HG03439 (cell line): ENCODE results near the gene FAM174B.

Experiments used
- ATAC-seq: cut with Tn5 transposase; IDR thresholded peaks from one replicate; pipeline ENCODE4 v1.9.1; 2021; ENCODE audit warnings: mild to moderate bottlenecking, moderate library complexity; ENCODE audit not compliant: unreplicated experiment

The FAM174B gene

GRCh38 chr15:92665100-92665555 lies 9.6 kb upstream of the FAM174B start:
- ATAC-seq = no peak

DNA sequence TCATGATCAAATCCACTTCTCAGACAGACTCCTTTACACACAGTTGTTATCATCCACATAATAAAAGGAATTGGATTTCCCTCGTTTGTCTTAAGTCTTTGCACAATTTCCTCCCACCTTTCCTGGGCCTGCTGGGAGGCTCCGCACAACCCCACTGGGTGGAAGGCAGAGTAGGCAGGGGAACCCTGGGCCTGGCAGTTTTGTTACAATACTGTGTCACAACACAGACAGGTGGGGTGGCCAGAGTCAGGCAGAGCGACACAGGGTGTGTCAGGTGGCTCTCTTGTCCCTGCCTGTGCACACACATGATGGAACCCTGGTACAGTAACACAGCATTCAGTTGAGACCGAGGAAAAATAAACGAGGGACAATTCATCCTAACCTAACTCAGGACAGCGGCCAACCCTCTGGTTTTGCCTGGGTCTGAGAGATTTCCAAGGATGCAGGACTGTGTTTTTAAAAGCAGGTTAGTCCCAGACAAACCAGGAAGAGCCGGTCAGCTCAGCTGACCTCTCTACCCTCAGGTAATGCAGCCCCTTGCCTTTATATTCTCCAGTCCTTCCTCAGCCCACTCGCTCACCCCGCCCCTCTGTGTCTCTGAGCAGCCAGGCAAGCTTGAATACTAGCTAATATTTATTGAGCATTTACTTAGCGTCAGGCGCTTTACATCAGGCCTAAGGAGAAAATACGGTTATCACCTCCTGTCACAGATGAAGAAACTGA lies 8.8 kb upstream of the FAM174B start:
- ATAC-seq = no peak

DNA sequence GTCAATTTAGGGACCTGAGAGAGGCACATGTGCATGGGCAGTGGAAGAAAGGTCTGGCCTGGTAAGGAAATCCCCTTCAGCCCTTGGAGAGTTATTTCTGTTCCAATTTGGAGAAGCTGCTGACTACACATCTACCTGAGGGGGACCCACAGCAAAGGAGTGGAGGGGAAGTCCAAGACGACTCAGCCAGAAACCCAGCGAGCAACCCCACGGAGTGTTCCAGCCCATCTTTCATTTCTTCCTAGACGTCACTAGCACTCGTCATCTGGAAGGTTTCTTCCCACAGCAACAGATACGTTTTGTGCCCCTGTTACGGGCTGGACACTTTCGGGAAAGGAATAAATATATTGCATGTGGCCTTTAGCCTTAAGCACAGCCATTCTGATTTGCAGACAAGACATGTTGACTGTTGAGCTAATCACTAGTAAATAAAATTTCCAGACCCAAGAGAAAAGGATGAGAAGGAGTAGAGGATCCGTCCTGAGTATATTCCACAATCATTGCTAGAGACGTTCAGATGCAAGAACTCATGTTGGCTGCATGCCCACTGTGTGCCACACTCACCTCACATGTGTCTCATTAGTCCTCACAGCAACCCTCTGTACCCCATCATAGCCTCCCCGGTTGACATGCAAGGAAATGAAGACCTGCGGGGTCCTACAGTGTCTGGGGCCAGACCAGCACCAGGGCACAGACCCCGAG lies 7.8 kb upstream of the FAM174B start:
- ATAC-seq = peak; percentile 62

- peak; percentile 18 for ATAC-seq
Observed at GRCh38 chr15:92662762-92663161, 7.2 kb upstream of the FAM174B start.

- no peak for ATAC-seq
Observed at GRCh38 chr15:92661956-92662355, 6.4 kb upstream of the FAM174B start.

GRCh38 chr15:92661069-92661468 lies 5.5 kb upstream of the FAM174B start:
- ATAC-seq = no peak

- no peak for ATAC-seq
Observed at GRCh38 chr15:92657486-92657885, 1.9 kb upstream of the FAM174B start.

- ATAC-seq = no peak
Observed at GRCh38 chr15:92656089-92656488, 514 bp upstream of the FAM174B start.

GRCh38 chr15:92654662-92655061 lies 913 bp downstream of the FAM174B start:
- no peak for ATAC-seq

DNA sequence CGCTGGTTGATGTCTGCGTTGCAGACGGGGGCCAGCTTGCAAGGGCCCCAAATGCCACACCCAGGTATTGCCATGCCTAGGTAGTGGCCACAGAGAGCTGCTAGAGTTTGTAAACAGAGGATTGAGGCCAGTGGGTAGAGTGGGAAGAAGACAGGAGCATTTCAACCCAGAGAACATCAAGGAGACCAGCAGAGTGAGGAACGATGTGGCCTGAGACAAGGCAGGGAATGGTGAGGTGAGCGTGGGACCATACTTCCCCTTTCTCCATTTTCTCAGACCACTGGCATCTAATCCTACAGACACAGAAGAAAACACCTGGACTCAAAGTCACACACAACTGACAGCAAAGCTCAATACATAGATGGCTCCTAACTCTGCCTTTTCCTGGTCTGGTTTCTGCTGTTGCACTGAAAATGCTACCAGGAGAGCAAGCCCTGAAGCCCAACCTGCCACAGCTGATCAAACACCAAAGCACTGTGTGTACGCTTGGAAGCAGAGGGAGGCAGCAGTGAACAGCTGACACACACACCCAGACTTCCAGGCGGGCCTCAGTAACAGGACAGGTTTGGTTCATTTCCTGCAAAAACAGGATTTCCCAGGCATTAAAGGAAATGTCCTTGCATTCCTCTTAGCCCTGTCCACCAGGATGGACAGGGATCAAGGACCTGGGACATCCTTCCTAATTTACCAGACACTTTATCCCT lies 1.6 kb downstream of the FAM174B start:
- ATAC-seq = no peak

DNA sequence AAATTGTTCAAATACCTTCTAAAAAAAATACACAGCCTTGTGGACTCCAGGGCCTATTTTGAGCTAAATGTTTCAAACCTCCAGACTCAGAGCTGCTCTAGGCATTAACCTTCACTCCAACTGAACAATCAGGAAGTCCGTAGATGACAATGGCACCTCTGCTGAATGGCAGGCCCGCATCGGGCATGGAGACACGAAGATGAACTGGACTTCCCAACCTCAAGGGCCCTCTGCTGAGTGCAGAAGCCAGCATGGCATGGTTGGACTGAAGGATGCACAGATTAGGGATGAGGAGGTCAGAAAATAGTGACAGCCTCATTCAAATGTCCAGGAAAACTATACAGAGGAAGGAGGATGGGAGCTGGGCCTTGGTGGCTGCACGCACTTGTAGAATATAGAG lies 2.2 kb downstream of the FAM174B start:
- no peak for ATAC-seq

DNA sequence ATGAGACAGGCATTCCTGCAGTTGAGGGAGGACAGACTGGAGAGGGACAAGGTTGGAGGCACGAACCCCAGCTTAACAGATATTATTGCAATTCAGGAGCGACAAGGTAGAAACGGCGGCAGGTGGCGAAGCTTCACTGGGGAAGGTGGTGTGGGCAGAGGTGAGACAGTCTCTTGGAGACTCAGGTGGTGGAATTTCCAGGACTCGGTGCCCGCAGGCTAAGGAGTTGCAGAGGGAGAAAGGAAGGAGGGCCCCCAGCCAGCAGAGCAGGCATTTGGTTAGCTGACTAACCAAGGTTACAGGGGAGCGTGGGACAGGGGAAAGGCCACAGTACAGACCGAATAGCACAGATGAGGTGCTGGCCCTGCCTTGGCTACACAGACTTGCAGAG lies 3.0 kb downstream of the FAM174B start:
- no peak for ATAC-seq

DNA sequence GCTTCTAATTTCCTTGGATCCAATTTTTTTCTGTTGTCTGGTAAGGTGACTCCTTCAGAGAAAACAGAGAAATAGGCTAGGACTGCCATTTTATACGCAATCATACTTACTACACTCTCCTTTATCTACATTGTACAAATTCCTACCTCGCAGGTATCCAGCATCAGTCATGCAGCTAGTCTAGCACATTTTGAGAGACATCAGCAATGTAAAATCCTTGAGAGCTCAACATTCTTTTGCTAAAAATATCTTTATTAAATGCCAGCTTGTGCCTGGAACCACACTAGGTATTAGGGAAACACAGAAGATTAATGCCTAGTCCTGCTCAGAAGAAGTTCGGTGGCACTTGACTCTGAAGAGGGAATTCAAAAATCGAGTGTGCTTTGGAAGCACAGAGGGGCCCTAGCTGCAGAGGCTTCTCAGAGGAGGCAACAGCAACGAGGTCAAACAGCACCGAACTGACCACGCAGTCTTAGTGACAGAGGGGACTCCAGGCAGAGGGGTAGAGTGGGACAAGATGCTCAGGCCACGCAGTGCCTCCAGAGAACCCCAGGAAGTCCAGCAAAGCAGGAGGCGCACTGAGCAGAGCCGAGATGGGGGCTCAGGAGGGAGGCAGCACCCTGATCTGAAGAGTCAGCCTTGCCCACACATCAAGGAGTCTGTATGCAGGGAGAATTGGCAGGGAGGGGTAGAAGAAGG lies 3.5 kb downstream of the FAM174B start:
- ATAC-seq = no peak

GRCh38 chr15:92650966-92651365 lies 4.6 kb downstream of the FAM174B start:
- no peak for ATAC-seq

DNA sequence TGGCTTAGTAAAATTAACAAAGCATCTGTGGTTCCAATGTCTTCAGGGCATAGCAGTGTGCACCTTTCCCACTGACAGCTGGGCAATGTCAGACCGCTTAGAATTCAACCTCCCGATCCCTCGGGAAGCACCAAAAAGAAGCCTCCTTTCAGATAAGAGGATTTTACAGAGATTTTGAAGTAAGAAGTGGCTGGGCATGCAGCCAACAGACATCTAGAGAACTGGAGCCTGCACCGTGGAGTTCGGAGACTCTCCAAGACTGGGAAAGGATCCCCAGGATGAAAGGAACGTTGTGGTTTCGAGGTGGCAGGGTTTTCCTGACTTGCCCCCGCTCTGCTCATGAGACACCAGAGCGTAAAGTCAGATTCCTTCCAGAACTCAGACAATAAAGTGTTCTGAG lies 5.3 kb downstream of the FAM174B start:
- ATAC-seq = no peak

DNA sequence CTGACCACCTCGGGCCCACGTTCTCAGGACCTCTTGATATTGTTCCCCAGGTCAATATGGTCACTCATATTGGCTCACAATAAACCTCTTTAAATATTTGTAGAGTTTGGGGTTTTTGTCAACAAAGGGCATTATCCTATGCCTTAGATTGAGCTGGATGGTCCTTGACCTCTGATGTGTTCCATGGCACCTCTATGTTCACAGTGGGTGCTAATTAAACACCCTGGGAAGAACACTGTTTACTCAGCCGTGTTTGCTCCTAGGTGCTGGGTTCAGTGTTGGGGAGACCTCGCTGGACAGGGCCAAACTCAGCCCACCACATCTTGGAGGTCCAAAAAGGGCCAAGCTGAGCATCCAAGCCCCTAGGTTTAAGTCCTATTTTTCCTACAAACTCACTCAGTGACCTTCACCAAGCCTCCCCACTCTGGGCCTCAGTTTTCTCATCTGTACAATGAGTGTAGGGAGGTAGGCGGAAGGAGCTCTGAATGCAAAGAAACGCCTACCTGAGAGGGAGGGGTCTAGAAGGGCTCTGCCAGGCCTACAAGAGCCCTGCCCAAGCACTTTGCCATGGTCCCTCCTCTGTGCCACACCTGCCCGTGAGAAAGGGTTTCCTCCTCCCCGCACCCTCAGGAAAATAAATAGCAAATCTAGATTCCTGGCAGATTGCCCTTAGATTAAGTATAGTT lies 7.2 kb downstream of the FAM174B start:
- no peak for ATAC-seq

DNA sequence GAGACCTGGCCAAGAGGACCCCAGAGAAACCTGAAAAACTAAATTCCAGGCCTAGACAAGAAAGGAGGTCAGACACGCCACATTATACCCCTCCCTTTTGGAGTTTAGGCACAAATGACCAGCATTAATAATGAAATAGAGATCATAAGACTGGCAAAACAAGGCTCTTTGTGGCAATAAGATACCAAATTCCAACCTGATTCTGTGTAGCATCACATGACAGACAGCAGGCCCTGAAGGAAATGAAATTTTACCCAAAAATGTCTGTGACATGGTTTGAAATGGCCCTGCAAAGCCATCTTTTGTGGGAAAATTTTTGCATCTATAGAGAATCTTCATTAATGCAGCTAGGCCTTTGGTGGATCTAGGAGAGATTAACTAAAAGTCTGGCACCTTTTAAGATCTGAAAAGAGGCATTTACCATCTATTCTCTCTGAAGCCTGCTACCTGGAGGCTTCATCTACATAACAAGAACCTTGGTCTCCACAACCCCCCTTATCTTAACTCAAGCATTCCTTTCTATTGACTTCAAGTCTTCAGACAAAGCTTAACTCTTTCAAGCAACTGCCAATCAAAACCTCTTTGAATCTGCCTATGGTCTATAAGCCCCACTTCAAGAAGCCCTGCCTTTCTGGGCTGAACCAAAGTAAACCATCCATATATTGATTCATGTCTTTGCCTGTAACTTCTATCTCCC lies 8.0 kb downstream of the FAM174B start:
- ATAC-seq = no peak

DNA sequence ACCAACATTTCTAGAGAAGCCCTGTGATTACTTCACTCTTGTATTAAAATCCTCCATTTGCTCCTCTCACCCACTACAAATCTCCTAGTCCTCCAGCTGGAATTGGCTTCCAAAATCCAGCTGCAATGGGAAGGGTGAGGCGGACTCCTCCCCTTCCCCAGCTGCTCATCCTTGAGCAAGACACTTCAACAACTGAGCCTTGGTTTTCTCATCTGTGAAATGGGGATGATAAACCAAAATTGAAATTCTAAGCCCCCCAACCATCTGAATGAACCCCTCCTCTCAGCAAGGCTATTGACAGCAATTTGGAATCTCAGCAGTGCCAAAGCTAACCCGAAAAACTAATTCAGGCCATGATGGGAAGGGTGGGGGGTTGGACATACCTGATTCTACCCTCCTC lies 9.4 kb downstream of the FAM174B start:
- no peak for ATAC-seq

DNA sequence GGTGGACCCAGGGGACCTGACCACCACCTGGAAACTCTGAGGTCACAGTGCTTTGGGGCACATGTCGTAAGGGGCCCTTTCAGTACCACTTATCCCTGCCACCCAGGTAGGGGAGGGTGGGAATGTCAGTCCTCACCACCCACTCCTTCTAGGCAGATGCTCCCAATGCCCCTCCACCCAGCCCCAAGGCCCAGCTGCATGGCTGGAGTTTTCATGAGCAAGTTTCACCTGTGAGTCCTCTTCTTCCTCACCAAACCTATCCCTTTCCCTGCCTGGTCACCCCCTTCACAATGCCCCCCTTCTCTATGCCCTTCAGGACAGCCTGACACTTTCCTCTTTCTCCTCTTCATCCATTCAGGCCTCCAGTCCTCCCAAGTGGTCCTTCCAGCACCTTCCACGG lies 9.8 kb downstream of the FAM174B start:
- ATAC-seq = no peak

GRCh38 chr15:92645051-92645631 lies 10.4 kb downstream of the FAM174B start:
- ATAC-seq = no peak
